K562 (cell line): Measurements from ENCODE around the gene MKNK2. TPM values are rescaled to one million over a fixed set of nuclear protein-coding genes. Genes with fewer than 3 reads are reported as not detected.
A peak's percentile ranks its signal among the peaks of the same experiment; 100 is the strongest.

Source experiments
- COPS2 ChIP-seq: fragments of 450-650 bp; conservative IDR thresholded peaks from 2 replicates; pipeline ENCODE4 v1.6.1; 2016; ENCODE audit warnings: mild to moderate bottlenecking, moderate library complexity
- CREB3 ChIP-seq: fragments of 450-650 bp; conservative IDR thresholded peaks from 2 replicates; pipeline ENCODE4 v1.6.1; 2016; ENCODE audit warnings: missing genetic modification characterization, low read depth, mild to moderate bottlenecking, missing compliant biosample characterization, moderate library complexity
- EHMT2 ChIP-seq: fragments of 450-650 bp; IDR thresholded peaks from 2 replicates; pipeline ENCODE4 v1.6.1; 2018; ENCODE audit warnings: antibody characterized with exemption
- HSF4 ChIP-seq: fragments of 250-450 bp; sonication (Bioruptor Pico); IDR thresholded peaks from 2 replicates; pipeline ENCODE4 v2.1.2; 2022; ENCODE audit warnings: mild to moderate bottlenecking, moderate library complexity, borderline replicate concordance
- KLF6 ChIP-seq: fragments of 250-450 bp; sonication (Bioruptor Pico); IDR thresholded peaks from 2 replicates; pipeline ENCODE4 v1.4.0; 2020; ENCODE audit warnings: mild to moderate bottlenecking, moderate library complexity, borderline replicate concordance
- LARP7 ChIP-seq: fragments of 450-650 bp; IDR thresholded peaks from 2 replicates; pipeline ENCODE4 v1.6.1; 2016
- MCM2 ChIP-seq: fragments of 450-650 bp; IDR thresholded peaks from 2 replicates; pipeline ENCODE4 v1.6.1; 2017; ENCODE audit warnings: low read depth, mild to moderate bottlenecking
- PBX2 ChIP-seq, 2 experiments: IDR thresholded peaks in 1 of 2; conservative IDR thresholded peaks in 1 of 2; 2 replicates each; pipeline ENCODE4 v1.6.1; 2016; ENCODE audit warnings: low read depth in 2 of 2, mild to moderate bottlenecking in 1 of 2, missing compliant biosample characterization in 1 of 2, missing genetic modification characterization in 1 of 2, moderate library complexity in 1 of 2
- PHB2 ChIP-seq: fragments of 450-650 bp; IDR thresholded peaks from 2 replicates; pipeline ENCODE4 v1.6.1; 2017; ENCODE audit warnings: low read depth
- SNRNP70 ChIP-seq: fragments of 200-400 bp; formaldehyde crosslinking; optimal IDR thresholded peaks from 2 replicates; pipeline ENCODE3; 2017; ENCODE audit warnings: low read depth, low read length
- TFAM ChIP-seq: fragments of 250-450 bp; sonication (Bioruptor Pico); conservative IDR thresholded peaks from 2 replicates; pipeline ENCODE4 v1.5.0; 2021; ENCODE audit warnings: mild to moderate bottlenecking, moderate library complexity
- ZNF263 ChIP-seq: sonication (generic); formaldehyde crosslinking; IDR thresholded peaks from 2 replicates; pipeline ENCODE4 v1.8.0; 2022; ENCODE audit warnings: mild to moderate bottlenecking, missing genetic modification reagents, borderline replicate concordance
- ZNF316 ChIP-seq: fragments of 450-650 bp; IDR thresholded peaks from 2 replicates; pipeline ENCODE4 v1.6.1; 2016
- ZNF318 ChIP-seq, 2 experiments: fragments of 450-650 bp; IDR thresholded peaks; 2 replicates each; pipeline ENCODE4 v1.6.1; 2016; ENCODE audit warnings: mild to moderate bottlenecking in 2 of 2, borderline replicate concordance in 1 of 2, low read depth in 1 of 2, moderate library complexity in 1 of 2
- ZNF444 ChIP-seq: fragments of 250-450 bp; sonication (Bioruptor Pico); IDR thresholded peaks from 2 replicates; pipeline ENCODE4 v1.4.0; 2020; ENCODE audit warnings: mild to moderate bottlenecking, moderate library complexity
- ZNF589 ChIP-seq: fragments of 200-800 bp; sonication (Bioruptor generic); IDR thresholded peaks from 2 replicates; pipeline ENCODE4 v1.6.1; 2016; ENCODE audit warnings: low read depth, missing genetic modification characterization, missing compliant biosample characterization
- polyA plus RNA-seq, 8 experiments: library from polyadenylated mRNA; depleted of rRNA in 4 of 8; stranded (reverse) in 5 of 8; unstranded in 3 of 8; fragments of >200 nt; fragmentation: Nextera tagmentation in 2 of 8; fragmentation: Illumina TruSeq in 1 of 8; extraction: Ambion mirVana in 2 of 8; extraction: Trizol in 1 of 8; gene quantifications; 2 replicates each; pipeline versions ENCODE4 v1.2.1 to v1.2.3, GENCODE V29; 2011 to 2014; ENCODE audit warnings: inconsistent platforms in 1 of 8, missing spikeins in 1 of 8
- total RNA-seq, 7 experiments: library from RNA; depleted of rRNA in 6 of 7; stranded (reverse); fragments of >200 nt in 6 of 7; fragmentation: Illumina TruSeq in 2 of 7; extraction: Trizol in 2 of 7; gene quantifications; 2 replicates each; pipeline versions ENCODE4 v1.2.1 to v1.2.3, GENCODE V29; 2011 to 2021; ENCODE audit warnings: low replicate concordance in 1 of 7

The MKNK2 gene
- total and polyA plus RNA-seq, 9 of the 15 experiments (the other 6 are each of a cell fraction or from before 2014, with no cell fraction given): 5.1 to 191 (median 51.9) TPM

- TF ChIP-seq ZNF318 (IDR thresholded peaks at IDR 0.05; ENCODE audit: borderline replicate concordance in 1 of 2, low read depth in 1 of 2) (no peak), SNRNP70 (no peak), MCM2 (no peak), KLF6 (CRISPR knock-in tag) (no peak), PHB2 (no peak), COPS2 (no peak), ZNF316 (no peak), PBX2 (CRISPR knock-in tag; IDR thresholded peaks at IDR 0.05; ENCODE audit: low read depth) (no peak), PBX2 (tag; conservative IDR thresholded peaks at IDR 0.05; ENCODE audit: low read depth) (0 out of 2 replicates have a peak, but pooled peaks have one; percentile 18), ZNF589 (CRISPR knock-in tag) (no peak), CREB3 (no peak), HSF4 (CRISPR knock-in tag) (no peak), LARP7 (no peak), EHMT2 (no peak), TFAM (CRISPR knock-in tag) (no peak), ZNF263 (CRISPR knock-in tag) (no peak), ZNF444 (CRISPR knock-in tag) (no peak)
Measured at GRCh38 chr19:2034729-2035589, 16.1 kb downstream of the MKNK2 start (continued).
